VCaP (cell line): ENCODE results near the gene FEZF2.

Experiments
- H3K27ac ChIP-seq: fragments of 450-650 bp; 2 replicates; pipeline ENCODE4 v1.5.1; 2017
- TF ChIP-seq, protein P1 (sequence below): fragments of 450-650 bp; conservative IDR thresholded peaks from 2 replicates; pipeline ENCODE4 v1.5.1; 2017; ENCODE audit warnings: mild to moderate bottlenecking, moderate library complexity

FEZF2 gene

DNA sequence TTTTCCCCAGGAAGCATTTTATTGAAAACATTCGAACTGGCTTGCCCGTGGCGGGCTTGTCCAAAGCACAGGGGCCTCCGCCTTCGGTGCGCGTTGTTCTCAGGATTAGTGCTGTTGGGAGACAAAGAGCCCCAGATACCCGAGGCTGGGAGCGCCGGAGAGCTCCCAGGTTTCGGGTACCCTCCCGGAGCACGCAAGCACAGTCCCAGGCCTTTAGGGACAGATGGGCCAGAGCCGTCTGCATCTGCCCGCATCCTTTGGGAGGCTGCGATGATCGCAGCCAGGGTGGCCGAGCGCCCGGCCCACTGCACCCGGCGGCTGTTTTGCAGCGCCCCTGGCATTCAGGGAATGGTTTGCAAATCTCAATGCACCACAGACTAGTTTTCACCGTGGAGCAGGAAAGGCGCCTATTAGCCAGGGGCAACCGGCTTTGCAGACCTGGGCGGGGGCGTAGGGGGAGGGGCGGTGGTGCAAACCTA, 5.0 kb upstream of the FEZF2 start:
- H3K27ac ChIP-seq = no peak overlapping the region
- TF ChIP-seq, protein P1, sequence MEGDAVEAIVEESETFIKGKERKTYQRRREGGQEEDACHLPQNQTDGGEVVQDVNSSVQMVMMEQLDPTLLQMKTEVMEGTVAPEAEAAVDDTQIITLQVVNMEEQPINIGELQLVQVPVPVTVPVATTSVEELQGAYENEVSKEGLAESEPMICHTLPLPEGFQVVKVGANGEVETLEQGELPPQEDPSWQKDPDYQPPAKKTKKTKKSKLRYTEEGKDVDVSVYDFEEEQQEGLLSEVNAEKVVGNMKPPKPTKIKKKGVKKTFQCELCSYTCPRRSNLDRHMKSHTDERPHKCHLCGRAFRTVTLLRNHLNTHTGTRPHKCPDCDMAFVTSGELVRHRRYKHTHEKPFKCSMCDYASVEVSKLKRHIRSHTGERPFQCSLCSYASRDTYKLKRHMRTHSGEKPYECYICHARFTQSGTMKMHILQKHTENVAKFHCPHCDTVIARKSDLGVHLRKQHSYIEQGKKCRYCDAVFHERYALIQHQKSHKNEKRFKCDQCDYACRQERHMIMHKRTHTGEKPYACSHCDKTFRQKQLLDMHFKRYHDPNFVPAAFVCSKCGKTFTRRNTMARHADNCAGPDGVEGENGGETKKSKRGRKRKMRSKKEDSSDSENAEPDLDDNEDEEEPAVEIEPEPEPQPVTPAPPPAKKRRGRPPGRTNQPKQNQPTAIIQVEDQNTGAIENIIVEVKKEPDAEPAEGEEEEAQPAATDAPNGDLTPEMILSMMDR = no peak

DNA sequence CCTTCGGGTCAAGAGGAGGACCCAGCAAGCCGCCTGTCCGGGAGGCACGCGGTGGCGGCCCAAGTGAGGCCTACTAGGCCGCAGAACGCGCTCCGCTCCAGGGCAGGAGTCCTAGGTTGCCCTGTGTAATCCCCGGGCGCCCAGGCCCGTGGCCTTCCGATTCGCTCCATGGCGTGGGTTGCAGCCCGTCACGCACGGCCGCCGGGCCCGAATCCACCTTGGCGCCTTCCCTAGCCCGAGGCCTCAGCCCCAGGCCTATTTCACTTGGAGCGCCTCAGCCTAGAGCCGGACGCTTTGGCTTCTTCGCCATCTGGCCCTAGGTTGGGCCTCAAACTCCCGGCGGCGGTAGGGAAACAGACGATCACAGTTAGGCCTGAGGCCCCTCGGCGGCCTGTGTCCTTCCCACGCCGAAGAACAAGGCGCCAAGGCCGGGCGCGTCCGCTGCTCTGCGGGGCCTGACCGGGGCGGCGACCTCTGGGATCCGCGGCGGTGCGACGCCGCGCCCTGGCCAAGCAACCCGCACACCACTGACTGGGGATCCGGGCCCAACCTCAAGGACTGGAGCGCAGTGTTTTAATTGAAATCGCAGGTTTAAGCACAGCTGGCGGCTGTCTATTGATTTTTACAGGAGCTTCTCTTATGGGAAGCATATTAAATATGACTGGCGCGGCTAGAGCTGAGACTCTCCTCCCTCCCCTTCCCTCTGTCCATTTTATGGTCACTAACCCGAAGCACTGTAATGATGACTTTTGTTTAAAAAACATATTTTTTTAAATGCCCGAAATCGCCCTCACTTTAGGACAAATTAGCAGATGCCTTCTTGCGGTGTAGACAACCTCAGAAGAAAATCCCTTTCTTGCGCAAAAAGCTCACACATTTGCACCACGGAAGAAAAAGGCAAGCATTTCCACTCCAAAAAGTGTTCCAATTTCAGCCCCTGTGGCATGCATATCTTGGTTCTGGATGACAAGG, 3.8 kb upstream of the FEZF2 start:
- H3K27ac ChIP-seq = no peak overlapping the region
- TF ChIP-seq, protein P1 = no peak

DNA sequence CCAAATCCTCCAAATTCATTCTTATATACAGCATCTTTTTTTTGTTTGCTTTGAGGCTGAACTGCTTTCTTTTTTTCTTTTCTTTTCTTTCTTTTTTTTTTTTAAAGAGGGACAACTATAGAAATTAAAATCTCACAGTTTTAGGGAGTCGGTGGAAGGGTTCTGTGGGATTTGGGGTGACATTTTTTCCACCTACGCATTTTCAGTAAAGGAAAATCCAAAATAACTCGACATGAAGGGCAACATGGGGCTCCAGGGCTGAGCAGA, 3.0 kb upstream of the FEZF2 start:
- TF ChIP-seq, protein P1 = no peak

DNA sequence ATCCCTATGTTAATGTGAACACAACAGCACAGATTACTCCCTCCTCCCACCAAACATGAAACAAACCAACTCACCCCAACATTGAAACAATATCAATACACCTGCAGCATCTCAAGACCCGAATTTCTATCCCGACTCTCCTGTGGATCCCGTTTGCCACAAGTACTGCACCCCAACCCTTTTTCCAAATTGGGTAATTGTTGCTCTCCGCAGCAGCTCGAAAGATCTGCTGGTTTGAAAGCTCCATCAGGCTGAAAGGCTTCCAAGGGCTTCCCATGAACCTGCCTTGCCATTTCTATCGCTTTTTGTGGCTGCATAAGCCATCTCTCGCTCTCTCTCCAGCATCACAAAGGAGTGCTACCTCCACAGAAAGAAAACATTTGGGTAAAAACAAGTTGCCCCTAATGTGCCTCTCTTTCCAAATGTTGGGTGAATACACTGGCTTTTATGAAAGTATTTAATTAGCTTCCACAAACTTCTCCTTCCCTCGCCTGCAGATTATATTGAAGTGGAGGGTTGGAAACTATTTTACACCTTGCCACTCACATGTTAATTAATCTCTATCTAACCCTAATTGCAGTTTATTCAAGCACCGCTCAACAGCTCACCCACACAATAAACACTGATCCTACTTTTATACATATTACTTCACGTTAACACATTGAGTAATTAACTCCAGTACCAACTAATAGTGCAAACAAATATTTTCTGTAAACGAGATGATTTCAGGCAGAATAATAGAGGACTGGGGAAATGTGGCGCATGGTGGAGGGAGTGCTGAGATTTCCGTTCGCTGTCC, 2.5 kb upstream of the FEZF2 start:
- no peak overlapping the region for H3K27ac ChIP-seq
- TF ChIP-seq, protein P1 = no peak

More for the DNA sequence above, 3.0 kb upstream of the FEZF2 start:
- no peak overlapping the region for H3K27ac ChIP-seq

DNA sequence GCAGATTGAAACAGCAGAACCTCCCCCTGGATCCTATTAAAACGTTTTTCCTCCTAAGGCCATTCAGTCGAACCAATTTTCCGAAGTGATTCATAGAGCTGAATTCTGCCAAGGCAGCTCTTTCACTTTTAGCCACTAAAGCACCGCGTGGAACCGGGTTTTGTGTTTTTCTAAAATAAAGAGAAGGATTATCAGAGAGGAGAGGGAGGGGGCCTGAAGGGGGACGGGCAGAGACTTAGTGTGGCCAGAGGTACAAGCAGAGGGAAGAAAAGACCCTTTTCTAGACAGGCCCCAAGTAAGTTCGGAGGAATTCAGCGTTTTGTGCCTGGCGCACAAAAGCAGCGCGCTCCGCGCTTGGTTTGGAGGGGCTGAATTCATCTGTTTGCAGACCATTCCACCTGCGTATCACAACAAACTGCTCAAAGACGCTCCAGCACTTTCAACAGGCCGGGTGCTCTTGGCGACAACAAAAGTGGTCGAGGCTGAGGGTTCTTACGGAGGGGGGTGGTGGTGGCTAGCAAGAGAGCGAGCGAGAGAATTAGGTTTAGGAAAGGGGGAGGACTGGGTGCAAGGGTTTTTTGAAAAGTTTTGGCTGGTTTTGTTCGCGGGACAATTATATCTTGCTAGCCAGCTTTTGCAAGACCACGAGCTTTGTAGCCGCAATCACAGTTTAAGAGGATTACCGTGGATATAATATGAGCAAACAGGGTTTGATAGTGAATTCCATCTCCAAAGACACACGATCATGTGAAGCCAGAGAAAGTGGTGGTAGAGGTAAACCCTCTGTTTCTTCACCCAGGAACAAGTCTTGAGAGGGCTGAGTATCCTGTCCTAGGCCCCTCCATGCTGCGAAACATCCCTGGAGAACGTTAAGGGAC, 1.2 kb upstream of the FEZF2 start:
- no peak overlapping the region for H3K27ac ChIP-seq
- TF ChIP-seq, protein P1 = no peak

DNA sequence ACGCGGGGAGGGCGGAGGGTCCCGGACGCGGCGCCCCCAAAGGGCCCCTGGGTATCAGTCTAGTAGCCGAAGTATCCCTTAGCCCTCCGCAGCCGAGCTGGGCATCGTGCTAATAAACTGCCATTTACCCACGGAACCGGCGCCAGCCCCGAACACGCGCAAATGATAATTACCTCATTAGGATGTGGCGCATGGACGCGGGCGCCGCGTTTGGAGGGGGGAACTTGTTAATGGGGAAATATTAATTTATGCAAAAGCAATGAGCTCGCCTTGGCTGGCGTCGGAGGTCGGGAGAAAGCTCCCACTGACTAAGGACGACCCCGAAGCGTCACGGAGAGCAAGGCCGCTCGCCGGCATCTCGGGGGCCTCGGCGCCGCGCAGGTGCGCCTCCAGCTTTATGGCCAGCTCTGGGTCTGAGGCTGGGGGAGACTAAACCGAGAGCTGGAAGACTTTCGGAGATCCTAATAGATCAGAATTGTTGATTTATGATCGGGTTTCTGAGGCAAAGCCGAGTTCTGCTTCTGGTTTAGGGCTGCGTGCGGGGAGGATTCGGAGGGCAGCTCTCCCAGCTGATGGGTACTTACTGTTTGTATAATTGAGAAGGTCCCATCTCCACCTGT, 474 bp upstream of the FEZF2 start:
- H3K27ac ChIP-seq = no peak overlapping the region

More for the DNA sequence above, 474 bp upstream of the FEZF2 start:
- TF ChIP-seq, protein P1 = no peak
